Measurements from ENCODE around the gene CYRIA.

Gene CYRIA

DNA sequence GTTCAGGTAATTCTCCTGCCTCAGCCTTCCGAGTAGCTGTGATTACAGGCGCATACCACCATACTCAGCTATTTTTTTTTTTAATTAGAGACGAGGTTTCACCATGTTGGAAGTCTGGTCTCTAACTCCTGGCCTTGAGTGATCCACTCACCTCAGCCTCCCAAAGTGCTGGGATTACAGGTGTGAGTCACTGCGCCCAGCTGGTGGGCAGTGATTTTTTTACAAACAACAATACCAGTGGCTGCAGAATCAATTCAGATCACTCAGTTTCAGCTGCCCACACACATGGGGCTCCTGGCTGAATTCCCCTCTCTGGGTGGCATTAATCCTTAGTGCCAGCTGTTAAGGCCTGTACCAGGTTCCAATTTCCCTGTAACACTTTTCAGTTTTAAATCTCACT is 13.3 kb upstream of the CYRIA start:
- Histone ChIP-seq H4K20me1 (no peaks in the 10 kb centered on the region), H3K9me3 (replicated peaks in 1 of 11) (peaks cover 11 to 21% (median 16%) of the 10 kb centered on the region in 11 experiments), H3K4me2 (no peak overlapping the region), H3K9ac (no peak overlapping the region), H3K27ac (no peak overlapping the region), H3K27me3 (no peaks in the 10 kb centered on the region), H3K4me1 (peaks cover 0 to 24% (median 7%) of the 10 kb centered on the region in 10 experiments; a peak in 14 of 20 replicates), H3K4me3 (no peak overlapping the region), H3K36me3 (no peaks in the 10 kb centered on the region)
- TF ChIP-seq Cebpa-rat (IDR thresholded peaks at IDR 0.05), result no peak

DNA sequence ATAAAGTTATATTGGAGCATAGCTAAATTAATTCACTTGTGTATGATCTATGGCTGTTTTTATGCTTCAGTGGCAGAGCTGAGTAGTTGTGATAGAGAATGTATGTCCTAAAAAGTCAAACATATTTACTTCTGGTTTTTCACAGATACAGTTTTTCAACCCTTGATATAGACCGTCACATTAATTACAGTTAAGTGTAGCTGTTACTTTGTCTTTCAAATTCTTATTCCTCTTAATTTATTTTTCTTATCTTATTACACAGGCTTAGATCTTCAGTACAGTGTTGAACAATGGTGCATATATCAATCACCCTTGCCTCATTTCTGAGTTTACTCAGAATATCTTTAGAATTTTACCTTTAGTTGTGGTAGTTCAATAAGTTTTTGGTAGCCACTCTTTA is 12.2 kb upstream of the CYRIA start:
- Histone ChIP-seq H3K4me2 (no peak overlapping the region), H3K27me3 (no peaks in the 10 kb centered on the region), H3K4me1 (peaks cover 0 to 24% (median 7%) of the 10 kb centered on the region in 10 experiments; a peak in 14 of 20 replicates), H3K9me3 (replicated peaks in 1 of 11) (peaks cover 11 to 21% (median 16%) of the 10 kb centered on the region in 11 experiments), H4K20me1 (no peaks in the 10 kb centered on the region), H3K4me3 (no peak overlapping the region), H3K9ac (no peak overlapping the region), H3K36me3 (no peaks in the 10 kb centered on the region), H3K27ac (no peak overlapping the region)
- TF ChIP-seq Cebpa-rat (IDR thresholded peaks at IDR 0.05), result no peak

DNA sequence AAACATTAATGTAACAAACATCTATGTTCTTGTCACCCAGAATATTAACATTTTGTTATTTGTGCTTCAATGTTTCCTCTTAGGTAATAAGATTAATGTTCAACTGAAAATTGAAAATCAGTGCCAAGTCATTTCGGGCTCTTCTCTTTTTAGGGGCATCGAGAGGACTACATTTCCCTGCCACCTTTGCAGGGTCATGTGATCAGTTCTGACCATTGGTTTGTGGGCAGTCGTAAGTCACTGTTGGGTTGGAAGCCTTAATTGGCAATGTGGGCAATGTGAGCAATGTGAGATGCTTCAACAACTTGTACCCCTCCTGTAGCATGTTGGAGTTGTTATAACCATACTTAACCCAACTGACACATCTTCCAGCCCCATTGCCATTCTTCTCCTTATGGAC is 10.1 kb upstream of the CYRIA start:
- H3K27me3 ChIP-seq, result no peaks in the 10 kb centered on the region
- no peaks in the 10 kb centered on the region for H4K20me1 ChIP-seq
- TF ChIP-seq Cebpa-rat (IDR thresholded peaks at IDR 0.05), result no peak

DNA sequence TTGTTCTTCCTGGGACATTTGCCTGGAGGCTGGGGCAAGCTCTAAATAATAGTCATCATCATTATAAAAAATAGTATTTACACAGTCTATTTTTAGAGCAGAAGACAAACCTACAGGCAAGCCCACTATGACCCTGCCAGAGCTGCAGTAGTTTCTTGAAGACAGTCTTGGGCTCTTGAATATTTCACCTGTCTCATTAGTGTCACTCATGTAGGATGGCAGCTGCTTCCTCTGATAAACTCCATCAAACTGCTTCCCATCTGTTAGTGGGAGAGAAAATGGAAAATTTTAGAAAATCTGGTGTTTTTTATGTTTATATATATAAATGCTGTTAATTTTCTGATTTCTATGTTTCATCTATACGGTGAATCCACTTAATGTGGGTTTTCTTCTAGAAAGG is 8.5 kb upstream of the CYRIA start:
- H3K9ac ChIP-seq, result no peak overlapping the region
- peaks cover 11 to 22% (median 15%) of the 10 kb centered on the region in 11 experiments for H3K9me3 ChIP-seq (replicated peaks in 1 of 11)
- H3K4me2 ChIP-seq, result no peak overlapping the region
- peaks cover 0 to 10% (median 6%) of the 10 kb centered on the region in 10 experiments; a peak in 11 of 20 replicates for H3K4me1 ChIP-seq
- no peaks in the 10 kb centered on the region for H3K36me3 ChIP-seq
- no peak overlapping the region for H3K4me3 ChIP-seq
- no peak overlapping the region for H3K27ac ChIP-seq
- TF ChIP-seq Cebpa-rat (IDR thresholded peaks at IDR 0.05), result no peak
- no peaks in the 10 kb centered on the region for H4K20me1 ChIP-seq
- H3K27me3 ChIP-seq, result no peaks in the 10 kb centered on the region

More for the DNA sequence above, 10.1 kb upstream of the CYRIA start:
- H3K4me3 ChIP-seq, result no peak overlapping the region
- no peak overlapping the region for H3K9ac ChIP-seq
- H3K4me1 ChIP-seq, result peaks cover 0 to 23% (median 7%) of the 10 kb centered on the region in 10 experiments; a peak in 14 of 20 replicates
- H3K4me2 ChIP-seq, result peak overlapping the region in 1 of 11 experiments; percentile 17; a peak in 2 of 22 replicates
- no peak overlapping the region for H3K27ac ChIP-seq
- no peaks in the 10 kb centered on the region for H3K36me3 ChIP-seq
- H3K9me3 ChIP-seq (replicated peaks in 1 of 11), result peaks cover 11 to 22% (median 15%) of the 10 kb centered on the region in 11 experiments

DNA sequence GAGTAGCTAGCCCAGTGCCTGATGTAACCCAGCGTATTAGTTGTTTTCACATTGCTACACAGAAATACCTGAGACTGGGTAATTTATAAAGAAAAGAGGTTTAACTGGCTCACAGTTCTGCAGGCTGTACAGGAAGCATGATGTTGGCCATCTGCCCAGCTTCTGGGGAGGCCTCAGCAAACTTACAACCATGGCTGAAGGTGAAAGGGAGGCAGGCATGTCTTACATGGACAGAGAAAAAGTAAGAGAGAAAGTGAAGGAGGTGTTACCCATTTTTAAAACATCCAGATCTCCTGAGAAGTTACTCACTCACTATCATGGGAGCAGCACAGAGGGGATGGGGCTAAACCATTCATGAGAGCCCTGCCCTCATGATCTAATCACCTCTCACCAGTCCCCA is 6.1 kb upstream of the CYRIA start:
- Histone ChIP-seq H3K4me1 (peaks cover 3 to 13% (median 10%) of the 10 kb centered on the region in 10 experiments), H3K27me3 (no peaks in the 10 kb centered on the region), H4K20me1 (no peaks in the 10 kb centered on the region), H3K36me3 (no peaks in the 10 kb centered on the region), H3K4me3 (no peak overlapping the region), H3K9ac (no peak overlapping the region), H3K27ac (no peak overlapping the region), H3K4me2 (peak overlapping the region in 1 of 11 experiments; percentile 10; a peak in 1 of 22 replicates), H3K9me3 (replicated peaks in 1 of 11) (peaks cover 0 to 5% (median 0%) of the 10 kb centered on the region in 11 experiments; a peak in 2 of 22 replicates)
- no peak for TF ChIP-seq Cebpa-rat (IDR thresholded peaks at IDR 0.05)

DNA sequence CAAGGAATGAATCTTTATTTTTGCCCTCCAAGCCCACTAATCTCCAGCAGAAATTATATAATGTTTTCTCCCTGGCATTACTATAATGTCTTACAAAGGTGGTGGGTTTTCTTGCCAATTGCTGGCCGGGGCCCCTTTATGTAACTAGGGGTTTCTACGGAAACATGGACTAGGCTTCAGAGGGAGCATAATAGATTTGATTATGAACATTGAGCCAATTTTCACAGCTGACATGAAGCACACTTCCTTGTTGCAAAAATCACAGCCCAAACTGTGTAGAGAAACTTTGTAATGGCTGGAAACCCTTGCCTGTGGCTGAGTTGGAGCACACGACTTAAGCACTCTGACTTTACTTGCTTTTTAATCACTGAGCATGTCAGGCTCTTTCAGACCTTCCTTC is 3.8 kb upstream of the CYRIA start:
- no peak for TF ChIP-seq Cebpa-rat (IDR thresholded peaks at IDR 0.05)
- peaks cover 0 to 11% (median 7%) of the 10 kb centered on the region in 11 experiments; a peak in 9 of 22 replicates for H4K20me1 ChIP-seq
- no peaks in the 10 kb centered on the region for H3K27me3 ChIP-seq
- H3K9ac ChIP-seq, result no peak overlapping the region
- H3K4me1 ChIP-seq, result peaks cover 13 to 31% (median 24%) of the 10 kb centered on the region in 10 experiments
- no peak overlapping the region for H3K4me3 ChIP-seq
- 0 out of 22 replicates have a peak, but pooled peaks cover 0 to 4% (median 0%) of the 10 kb centered on the region in 11 experiments for H3K9me3 ChIP-seq (replicated peaks in 1 of 11)
- H3K4me2 ChIP-seq, result no peak overlapping the region
- no peak overlapping the region for H3K27ac ChIP-seq
- H3K36me3 ChIP-seq, result no peaks in the 10 kb centered on the region

DNA sequence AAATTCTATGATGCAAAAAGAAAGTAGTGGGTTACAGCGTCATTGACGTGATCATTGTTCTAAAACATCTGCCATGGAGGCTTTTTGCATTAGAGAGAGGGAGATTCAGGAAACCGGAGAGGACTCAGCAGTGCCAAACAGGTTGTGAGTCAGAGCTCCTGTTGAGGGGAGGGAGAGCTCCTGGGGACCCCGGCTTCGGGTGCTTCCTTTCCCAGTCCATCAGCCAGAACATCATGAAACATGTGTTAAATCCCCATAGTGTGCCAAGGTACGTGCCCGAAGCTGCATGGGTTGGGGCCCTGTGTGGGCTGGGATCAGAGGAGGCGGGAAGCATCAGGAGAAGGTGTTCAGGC is 791 bp upstream of the CYRIA start:
- H3K9me3 ChIP-seq (replicated peaks in 1 of 11), result no peaks in the 10 kb centered on the region
- no peak for TF ChIP-seq Cebpa-rat (IDR thresholded peaks at IDR 0.05)
- H3K9ac ChIP-seq, result peak overlapping the region in 10 of 11 experiments; percentile 33 to 83 (median 70); a peak in 17 of 22 replicates
- peak overlapping the region; percentile 83 to 99 (median 95) for H3K4me2 ChIP-seq
- peaks cover 0 to 25% (median 9%) of the 10 kb centered on the region in 11 experiments; a peak in 10 of 22 replicates for H4K20me1 ChIP-seq
- H3K4me3 ChIP-seq, result peak overlapping the region; percentile 68 to 87 (median 80); a peak in 17 of 20 replicates
- H3K27ac ChIP-seq, result peak overlapping the region in 9 of 11 experiments; percentile 49 to 67 (median 64); a peak in 16 of 22 replicates
- H3K4me1 ChIP-seq, result peaks cover 41 to 55% (median 48%) of the 10 kb centered on the region in 10 experiments
- H3K36me3 ChIP-seq, result no peaks in the 10 kb centered on the region
- H3K27me3 ChIP-seq, result no peaks in the 10 kb centered on the region

DNA sequence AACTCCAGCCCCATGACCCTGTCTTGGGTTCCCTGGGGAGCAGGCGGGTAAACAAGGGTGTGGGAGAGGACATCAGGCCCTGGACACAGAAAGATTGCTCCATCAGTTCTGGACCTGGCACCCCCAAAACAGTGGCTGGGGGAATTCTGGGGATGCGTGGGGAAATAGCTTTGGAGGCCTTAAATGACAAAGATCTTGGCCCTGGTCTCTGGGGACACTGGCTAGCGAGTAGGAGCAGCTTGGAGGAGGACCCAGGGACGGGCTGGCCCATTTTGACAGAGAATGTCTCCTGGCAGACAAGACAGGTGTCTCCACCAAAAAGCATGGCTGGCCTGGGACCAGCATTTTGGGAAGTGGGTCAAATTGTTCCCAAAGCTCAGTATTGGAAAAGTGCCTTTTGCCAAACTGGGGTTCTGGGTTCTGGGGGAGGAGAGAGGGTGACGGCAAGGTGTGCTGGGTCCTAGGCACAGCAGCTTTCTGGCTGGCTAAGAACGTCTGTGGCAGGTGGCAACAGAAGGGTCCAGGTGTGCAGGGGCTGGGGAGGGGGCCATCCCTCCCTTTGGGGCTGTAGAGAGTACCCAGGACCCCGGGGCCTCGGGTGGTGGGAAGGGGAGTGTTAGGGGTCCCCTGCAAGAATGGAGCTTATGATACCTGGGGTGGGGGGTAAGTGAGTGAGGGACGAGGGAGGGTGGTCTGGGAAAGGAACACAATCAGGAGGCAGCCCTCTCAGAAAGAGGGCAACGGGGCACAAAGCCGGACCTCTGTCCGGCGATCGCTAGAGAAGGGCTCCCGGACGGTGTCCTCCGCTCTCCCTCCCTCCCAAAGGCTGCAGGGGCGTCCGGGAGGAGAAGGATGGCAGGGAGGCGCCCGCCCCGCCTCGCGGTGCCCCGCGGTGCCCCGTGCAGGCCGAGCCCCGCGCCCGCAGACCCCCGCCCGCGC is 556 bp downstream of the CYRIA start:
- no peak for TF ChIP-seq Cebpa-rat (IDR thresholded peaks at IDR 0.05)
- Histone ChIP-seq H3K36me3 (0 out of 22 replicates have a peak, but pooled peaks cover 0 to 4% (median 0%) of the 10 kb centered on the region in 11 experiments), H3K27ac (peak overlapping the region; percentile 57 to 87 (median 71)), H3K4me2 (peak overlapping the region; percentile 97 to 100 (median 99)), H3K27me3 (no peaks in the 10 kb centered on the region), H3K4me1 (peaks cover 50 to 67% (median 59%) of the 10 kb centered on the region in 10 experiments), H3K9ac (peak overlapping the region; percentile 78 to 91 (median 82)), H3K9me3 (replicated peaks in 1 of 11) (no peaks in the 10 kb centered on the region), H3K4me3 (peak overlapping the region; percentile 68 to 87 (median 80)), H4K20me1 (peaks cover 0 to 39% (median 9%) of the 10 kb centered on the region in 11 experiments; a peak in 10 of 22 replicates)

Data from BLaER1 treated with 17β-estradiol and CSF1 and Interleukin-3, amounts not matched to agents 10 nM and 100 nM (cell line).